HG03442 (cell line): Measurements from ENCODE around the gene FRAS1.
A peak's percentile ranks its signal among the peaks of the same experiment; 100 is the strongest.
"Not testable (repeated sequence)": the region's sequence is repeated elsewhere in the genome, so short reads cannot be mapped to it uniquely, and the experiment has no call there.

Source experiments
- ATAC-seq: cut with Tn5 transposase; IDR thresholded peaks from one replicate; pipeline ENCODE4 v1.9.1; 2021; ENCODE audit warnings: mild to moderate bottlenecking, moderate library complexity; ENCODE audit not compliant: unreplicated experiment

Gene FRAS1

GRCh38 chr4:78534286-78534955 lies 477.3 kb downstream of the FRAS1 start:
- no peak for ATAC-seq

- ATAC-seq, result no peak
Measured at GRCh38 chr4:78542373-78542772, 485.2 kb downstream of the FRAS1 start.

GRCh38 chr4:78543424-78544125 lies 486.5 kb downstream of the FRAS1 start:
- ATAC-seq, result no peak

- no peak for ATAC-seq
Measured at GRCh38 chr4:78544678-78545077, 487.6 kb downstream of the FRAS1 start.

GRCh38 chr4:78545275-78546246 lies 488.4 kb downstream of the FRAS1 start:
- ATAC-seq, result no peak

GRCh38 chr4:78547899-78548298 lies 490.8 kb downstream of the FRAS1 start:
- ATAC-seq, result not testable (repeated sequence)

- not testable (repeated sequence) for ATAC-seq
Measured at GRCh38 chr4:78548889-78549288, 491.8 kb downstream of the FRAS1 start.

- ATAC-seq, result peak; percentile 55
Measured at GRCh38 chr4:78551420-78552351, 494.6 kb downstream of the FRAS1 start, which contains the start of gene ANXA3. Gene ANXA3 (plus strand): TSS chr4:78551770. CDS start chr4:78554474, 2,704 bp downstream.

- ATAC-seq, result no peak
Measured at GRCh38 chr4:78552389-78553042, 495.4 kb downstream of the FRAS1 start.

- no peak for ATAC-seq
Measured at GRCh38 chr4:78553043-78553396, 495.9 kb downstream of the FRAS1 start.

- ATAC-seq, result no peak
Measured at GRCh38 chr4:78553529-78554060, 496.5 kb downstream of the FRAS1 start.

GRCh38 chr4:78556665-78557064 lies 499.5 kb downstream of the FRAS1 start:
- ATAC-seq, result no peak

- no peak for ATAC-seq
Measured at GRCh38 chr4:78557841-78558240, 500.7 kb downstream of the FRAS1 start.

GRCh38 chr4:78558410-78558809 lies 501.3 kb downstream of the FRAS1 start:
- ATAC-seq, result no peak

GRCh38 chr4:78560296-78560963 lies 503.3 kb downstream of the FRAS1 start:
- ATAC-seq, result no peak

GRCh38 chr4:78561677-78562076 lies 504.6 kb downstream of the FRAS1 start:
- no peak for ATAC-seq

GRCh38 chr4:78562687-78563086 lies 505.6 kb downstream of the FRAS1 start:
- no peak for ATAC-seq

- no peak for ATAC-seq
Measured at GRCh38 chr4:78565971-78566372, 508.8 kb downstream of the FRAS1 start.
